Lung (tissue), 16 donors: Measurements from ENCODE around the gene ASMTL. TPM values are rescaled to one million over a fixed set of nuclear protein-coding genes. Genes with fewer than 3 reads are reported as not detected.
A peak's percentile ranks its signal among the peaks of the same experiment; 100 is the strongest.

ENCODE experiments used
- ATAC-seq: fragments of 200-7000 bp; cut with Tn5 transposase; one replicate; pipeline ENCODE4 v1.9.1; 2020; ENCODE audit warnings: moderate number of reproducible peaks; ENCODE audit not compliant: insufficient read depth, low FRiP score
- DNase-seq, 3 donors: peaks; one replicate each; pipeline ENCODE4 v3.0.0-alpha.2; 2013 to 2017
- H3K27ac ChIP-seq, 2 donors: one replicate each; pipeline ENCODE4 v1.5.1; 2013; ENCODE audit warnings: mild to moderate bottlenecking in 2 of 2, moderate library complexity in 2 of 2, control low read depth in 1 of 2, inconsistent platforms in 1 of 2, low read depth in 1 of 2, low read length in 1 of 2
- H3K27me3 ChIP-seq, 3 donors: one replicate each; pipeline ENCODE4 v1.5.1; 2013; ENCODE audit warnings: low read length in 2 of 3; ENCODE audit not compliant: control insufficient read depth in 3 of 3, insufficient read depth in 3 of 3
- H3K36me3 ChIP-seq, 4 donors: one replicate each; pipeline ENCODE4 v1.5.1; 2013; ENCODE audit warnings: low read length in 4 of 4, mild to moderate bottlenecking in 1 of 4, moderate library complexity in 1 of 4; ENCODE audit not compliant: control insufficient read depth in 4 of 4, insufficient read depth in 4 of 4
- H3K4me1 ChIP-seq, 5 donors: one replicate each; pipeline ENCODE4 v1.5.1; 2013; ENCODE audit warnings: low read length in 5 of 5, mild to moderate bottlenecking in 2 of 5, moderate library complexity in 1 of 5; ENCODE audit not compliant: control insufficient read depth in 5 of 5, insufficient read depth in 5 of 5
- H3K4me3 ChIP-seq: one replicate; pipeline ENCODE4 v1.5.1; 2013; ENCODE audit warnings: mild to moderate bottlenecking, control low read depth, moderate library complexity
- H3K9ac ChIP-seq, 2 donors: one replicate each; pipeline ENCODE4 v1.5.1; 2013; ENCODE audit warnings: low read length in 2 of 2, control low read depth in 1 of 2; ENCODE audit not compliant: insufficient read depth in 1 of 2
- H3K9me3 ChIP-seq, 4 donors: one replicate each; pipeline ENCODE4 v1.5.1; 2013; ENCODE audit warnings: low read length in 3 of 4, mild to moderate bottlenecking in 1 of 4, moderate library complexity in 1 of 4; ENCODE audit not compliant: control insufficient read depth in 4 of 4, insufficient read depth in 3 of 4
- CTCF ChIP-seq: IDR thresholded peaks from 2 replicates; pipeline ENCODE4 v1.5.1; 2012; ENCODE audit warnings: mild to moderate bottlenecking; ENCODE audit errors: control extremely low read depth, extremely low read depth
- WGBS, 2 donors: extraction: QIAGEN DNeasy Blood & Tissue Kit; methylation state at CpG; one replicate each; pipeline ENCODE4 v1.1.7; 2013; 5-methylcytosine and 5-hydroxymethylcytosine counted together
- long read RNA-seq, 5 donors: transcript quantifications; one replicate each; lab custom pipeline, GENCODE V29; 2026
- polyA plus RNA-seq, 2 donors: library from polyadenylated mRNA; stranded (reverse); fragments of 200-250 nt; gene quantifications; one replicate each; pipeline ENCODE4 v1.2.1, GENCODE V29; 2013
- total RNA-seq, 2 donors: library from RNA; depleted of rRNA in 1 of 2; stranded (reverse); fragments of >200 nt in 1 of 2; gene quantifications; one replicate each; pipeline ENCODE4 v1.2.1, GENCODE V29; 2014 to 2021
- donor health status: control.
- donor health status: control.
- donor health status: Bipolar disorder and iron deficiency.
- donor health status: healthy.
- donor health status: DM: yes; HTN: yes; CAD: no.

ASMTL gene
- total RNA-seq (10 to 100 TPM; 12.3 to 29.4 TPM), polyA plus RNA-seq (10 to 100 TPM; 17.0 to 26.6 TPM)
- long read RNA-seq, donor 1, transcript ASMTL-201 (13 exons, 2,027 nt) = major isoform, 10 of 10 reads
- long read RNA-seq, donor 1, partial matches to known transcripts = 0 of 10 reads
- long read RNA-seq, donor 1, other reads (novel, unspliced or antisense) = 0 of 10 reads
- long read RNA-seq, donor 2, partial matches to known transcripts = 0 of 1 reads
- long read RNA-seq, donor 2, other reads (novel, unspliced or antisense) = 0 of 1 reads
- long read RNA-seq, donor 3, partial matches to known transcripts = 0 of 6 reads
- long read RNA-seq, donor 3, other reads (novel, unspliced or antisense) = 0 of 6 reads
- long read RNA-seq, donor 4, partial matches to known transcripts = 8 of 13 reads
- long read RNA-seq, donor 4, other reads (novel, unspliced or antisense) = 0 of 13 reads
- long read RNA-seq, donor 5, transcript ASMTL-201 (13 exons, 2,027 nt) = major isoform, 9 of 10 reads
- long read RNA-seq, donor 5, partial matches to known transcripts = 0 of 10 reads
- long read RNA-seq, donor 5, other reads (novel, unspliced or antisense) = 0 of 10 reads

GRCh38 chrX:1452516-1453394 is at the start of gene ASMTL:
Gene ASMTL (minus strand): TSS chrX:1452909. CDS start chrX:1452840, 69 bp downstream.
- peak within 1 kb of the TSS; percentile 21 to 68 for H3K9ac ChIP-seq
- H3K36me3 ChIP-seq = peaks cover 0 to 3% (median 0%) of the 10 kb centered on the region in 4 donors
- H3K4me3 ChIP-seq = peak within 1 kb of the TSS; percentile 76
- H3K4me1 ChIP-seq = peaks cover 0 to 9% (median 0%) of the 10 kb centered on the region in 5 donors
- peak; percentile 93 for ATAC-seq
- 0% methylated on average over 74 to 76 of the region's 76 CpGs for WGBS, 2 donors
- peak within 1 kb of the TSS; percentile 91 to 95 for H3K27ac ChIP-seq
- TF ChIP-seq CTCF = no peak
- peaks cover 0 to 3% (median 0%) of the 10 kb centered on the region in 4 donors for H3K9me3 ChIP-seq
- peak; percentile 99 to 100 (median 100) for DNase-seq
- H3K27me3 ChIP-seq = no peaks in the 10 kb centered on the region

GRCh38 chrX:1502241-1502640 is 49.5 kb upstream of the ASMTL start:
- Histone ChIP-seq H3K36me3 (no peaks in the 10 kb centered on the region), H3K9me3 (peaks cover 0 to 3% (median 0%) of the 10 kb centered on the region in 4 donors), H3K4me1 (peaks cover 0 to 2% (median 0%) of the 10 kb centered on the region in 5 donors), H3K27me3 (no peaks in the 10 kb centered on the region), H3K4me3 (no peak overlapping the region), H3K9ac (no peak overlapping the region), H3K27ac (no peak overlapping the region)
- DNase-seq (no peak), ATAC-seq (no peak)
- TF ChIP-seq CTCF = no peak
- WGBS, 2 donors = 31 to 65% methylated on average over 12 of the region's 12 CpGs

GRCh38 chrX:1500701-1501624 is 48.3 kb upstream of the ASMTL start:
- no peak for TF ChIP-seq CTCF
- no peaks in the 10 kb centered on the region for H3K9me3 ChIP-seq
- no peak for DNase-seq
- H3K27ac ChIP-seq = peak overlapping the region; percentile 62 to 76
- H3K4me3 ChIP-seq = no peak overlapping the region
- H3K27me3 ChIP-seq = no peaks in the 10 kb centered on the region
- 71 to 74% methylated on average over 23 of the region's 23 CpGs for WGBS, 2 donors
- no peak overlapping the region for H3K9ac ChIP-seq
- H3K36me3 ChIP-seq = no peaks in the 10 kb centered on the region
- no peak for ATAC-seq
- H3K4me1 ChIP-seq = peaks cover 0 to 2% (median 0%) of the 10 kb centered on the region in 5 donors
